HCT116 (cell line): Measurements from ENCODE around the gene IQSEC3. TPM values are rescaled to one million over a fixed set of nuclear protein-coding genes. Genes with fewer than 3 reads are reported as not detected.

ENCODE experiments used
- ATAC-seq: fragments of 200-7000 bp; cut with Tn5 transposase; 2 replicates; pipeline ENCODE4 v1.9.1; 2020; ENCODE audit warnings: mild to moderate bottlenecking, moderate library complexity
- BruUV-seq: library from RNA; stranded (reverse); fragments of 400-500 nt; replicated peaks from 2 replicates; lab custom pipeline; 2021; lab: Mats Ljungman, UMichigan
- CTCF ChIA-PET: fragments of 300-600 bp; sonication (Branson Sonifier 250); formaldehyde crosslinking; loops from one replicate; lab custom pipeline; 2021; ENCODE audit warnings: antibody characterized with exemption; lab: Charles Lee
- POLR2A ChIA-PET: fragments of 300-600, 350-600 bp; sonication (Branson Sonifier 250); formaldehyde crosslinking; loops from one replicate; lab custom pipeline; 2021; ENCODE audit warnings: antibody characterized with exemption; lab: Charles Lee
- RAD21 ChIA-PET, 2 experiments: fragments of 300-600 bp; sonication (Branson Sonifier 250); formaldehyde crosslinking; loops; one replicate each; lab custom pipeline; 2023; ENCODE audit warnings: low total read pairs in 2 of 2; ENCODE audit not compliant: uncharacterized antibody in 2 of 2, unreplicated experiment in 2 of 2, low non-redundant PET in 1 of 2; lab: Charles Lee
- DNase-seq: peaks from one replicate; pipeline ENCODE4 v3.0.0-alpha.2; 2010; ENCODE audit warnings: low read depth, low spot score
- H2AFZ ChIP-seq: fragments of 200-600 bp; shearing (Covaris generic), sonication (generic); 2 replicates; pipeline ENCODE4 v1.6.1; 2017; ENCODE audit warnings: low read depth, mixed run types, mixed read lengths, antibody characterized with exemption, low read length; ENCODE audit not compliant: poor library complexity, severe bottlenecking
- H3K27ac ChIP-seq: 2 replicates; pipeline ENCODE4 v1.5.1; 2012; ENCODE audit warnings: low read depth, low read length
- H3K27me3 ChIP-seq: fragments of 200-600 bp; sonication (generic); 2 replicates; pipeline ENCODE4 v1.6.1; 2016; ENCODE audit warnings: mixed run types, low read length, mixed read lengths; ENCODE audit not compliant: insufficient read depth
- H3K36me3 ChIP-seq, 2 experiments: fragments of 200-500 bp in 1 of 2; fragments of 200-600 bp in 1 of 2; sonication (Bioruptor generic) in 1 of 2; sonication (generic) in 1 of 2; 2 replicates each; pipeline versions ENCODE4 v1.5.1 to v1.6.1; 2014 to 2016; ENCODE audit warnings: low read length in 2 of 2, inconsistent platforms in 1 of 2, mixed read lengths in 1 of 2, mixed run types in 1 of 2; ENCODE audit not compliant: insufficient read depth in 2 of 2, control insufficient read depth in 1 of 2
- H3K4me1 ChIP-seq, 2 experiments: fragments of 200-600 bp in 1 of 2; sonication (generic) in 1 of 2; 2 replicates each; pipeline versions ENCODE4 v1.5.1 to v1.6.1; 2012 to 2017; ENCODE audit warnings: low read length in 2 of 2, inconsistent platforms in 1 of 2, mild to moderate bottlenecking in 1 of 2, mixed read lengths in 1 of 2, mixed run types in 1 of 2, moderate library complexity in 1 of 2; ENCODE audit not compliant: insufficient read depth in 2 of 2, control insufficient read depth in 1 of 2
- H3K4me2 ChIP-seq: fragments of 200-600 bp; sonication (generic); 2 replicates; pipeline ENCODE4 v1.6.1; 2017; ENCODE audit warnings: mixed run types, low read length, mixed read lengths
- H3K4me3 ChIP-seq, 2 experiments: fragments of 200-600 bp in 1 of 2; sonication (generic) in 1 of 2; replicated peaks in 1 of 2; 2 replicates each; pipeline ENCODE4 v1.5.1; 2011 to 2016; ENCODE audit warnings: low read length in 2 of 2, control low read depth in 1 of 2, low read depth in 1 of 2, mild to moderate bottlenecking in 1 of 2, mixed read lengths in 1 of 2, mixed run types in 1 of 2
- H3K79me2 ChIP-seq: fragments of 200-600 bp; sonication (generic); 2 replicates; pipeline ENCODE4 v1.6.1; 2017; ENCODE audit warnings: mild to moderate bottlenecking, mixed run types, low read length, moderate library complexity, mixed read lengths; ENCODE audit not compliant: insufficient read depth
- H3K9ac ChIP-seq: fragments of 200-600 bp; sonication (generic); 2 replicates; pipeline ENCODE4 v1.6.1; 2016; ENCODE audit warnings: low read length, mixed read lengths
- H3K9me2 ChIP-seq: fragments of 200-600 bp; sonication (generic), shearing (Covaris generic); 2 replicates; pipeline ENCODE4 v1.6.1; 2017; ENCODE audit warnings: mixed run types, mild to moderate bottlenecking, moderate library complexity; ENCODE audit not compliant: insufficient read depth
- H3K9me3 ChIP-seq, 2 experiments: fragments of 200-500 bp in 1 of 2; fragments of 200-600 bp in 1 of 2; sonication (Bioruptor generic) in 1 of 2; sonication (generic) in 1 of 2; 2 replicates each; pipeline ENCODE4 v1.6.1; 2014 to 2017; ENCODE audit warnings: low read length in 2 of 2, mixed read lengths in 2 of 2, inconsistent platforms in 1 of 2, low read depth in 1 of 2, mild to moderate bottlenecking in 1 of 2, mixed run types in 1 of 2, moderate library complexity in 1 of 2; ENCODE audit not compliant: control insufficient read depth in 1 of 2, insufficient read depth in 1 of 2
- H4K20me1 ChIP-seq: fragments of 200-600 bp; sonication (generic), shearing (Covaris generic); 2 replicates; pipeline ENCODE4 v1.6.1; 2017; ENCODE audit warnings: mixed run types, mild to moderate bottlenecking, moderate library complexity; ENCODE audit not compliant: insufficient read depth
- CBX3 ChIP-seq: IDR thresholded peaks from 2 replicates; pipeline ENCODE4 v1.6.1; 2012; ENCODE audit warnings: low read depth
- CEBPB ChIP-seq: IDR thresholded peaks from 2 replicates; pipeline ENCODE4 v1.6.1; 2012; ENCODE audit warnings: low read depth
- EGR1 ChIP-seq: IDR thresholded peaks from 2 replicates; pipeline ENCODE4 v1.6.1; 2012; ENCODE audit warnings: low read depth
- ELF1 ChIP-seq: IDR thresholded peaks from 2 replicates; pipeline ENCODE4 v1.6.1; 2012; ENCODE audit warnings: low read depth, borderline replicate concordance
- EZH2 ChIP-seq: fragments of 200-600 bp; sonication (generic); IDR thresholded peaks from 2 replicates; pipeline ENCODE4 v1.6.1; 2017; ENCODE audit warnings: antibody characterized with exemption, mixed run types
- EZH2phosphoT487 ChIP-seq: fragments of 200-600 bp; IDR thresholded peaks from 2 replicates; pipeline ENCODE4 v1.6.1; 2018; ENCODE audit warnings: antibody characterized with exemption, borderline replicate concordance
- FOSL1 ChIP-seq: IDR thresholded peaks from 2 replicates; pipeline ENCODE4 v1.6.1; 2012; ENCODE audit warnings: low read depth
- JUND ChIP-seq: IDR thresholded peaks from 2 replicates; pipeline ENCODE4 v1.6.1; 2012
- POLR2AphosphoS5 ChIP-seq: IDR thresholded peaks from 2 replicates; pipeline ENCODE4 v1.6.1; 2011; ENCODE audit warnings: mild to moderate bottlenecking, low read depth, low read length, moderate library complexity
- RAD21 ChIP-seq: IDR thresholded peaks from 2 replicates; pipeline ENCODE4 v1.6.1; 2012; ENCODE audit warnings: low read depth, mild to moderate bottlenecking
- SRF ChIP-seq: IDR thresholded peaks from 2 replicates; pipeline ENCODE4 v1.6.1; 2012; ENCODE audit warnings: low read depth
- TCF7L2 ChIP-seq: IDR thresholded peaks from 2 replicates; pipeline ENCODE4 v1.7.0; 2011; ENCODE audit warnings: borderline replicate concordance, inconsistent platforms; ENCODE audit not compliant: insufficient read depth, insufficient read length; ENCODE audit errors: extremely low read depth
- YY1 ChIP-seq: IDR thresholded peaks from 2 replicates; pipeline ENCODE4 v1.6.1; 2011; ENCODE audit warnings: low read length, low read depth, moderate library complexity, mild to moderate bottlenecking; ENCODE audit not compliant: insufficient replicate concordance; ENCODE audit errors: extremely low read depth
- ZFX ChIP-seq: fragments of 450-650 bp; IDR thresholded peaks from 2 replicates; pipeline ENCODE4 v1.6.1; 2017
- ZNF274 ChIP-seq: fragments of 200-500 bp; sonication (Bioruptor generic); IDR thresholded peaks from 2 replicates; pipeline ENCODE4 v1.6.1; 2014; ENCODE audit warnings: mild to moderate bottlenecking, low read depth, low read length, inconsistent platforms
- intact Hi-C: fragments of 100-400 bp; cut with micrococcal nuclease; formaldehyde crosslinking; loops from 2 replicates; pipeline ENCODE4 v1.10.0; 2022
- total RNA-seq: library from RNA; stranded (reverse); gene quantifications from one replicate; pipeline ENCODE4 v1.2.1, GENCODE V29; 2021; ENCODE audit not compliant: unreplicated experiment
- TF ChIP-seq, protein P1 (sequence below): IDR thresholded peaks from 2 replicates; pipeline ENCODE4 v1.6.1; 2012
- TF ChIP-seq, protein P2 (sequence below), 3 experiments: fragments of 200-600 bp in 1 of 3; sonication (generic) in 1 of 3; IDR thresholded peaks in 2 of 3; conservative IDR thresholded peaks in 1 of 3; 2 replicates each; pipeline ENCODE4 v1.5.1; 2012 to 2017; ENCODE audit warnings: low read depth in 2 of 3, low read length in 2 of 3, antibody characterized with exemption in 1 of 3, borderline replicate concordance in 1 of 3, control low read depth in 1 of 3, mild to moderate bottlenecking in 1 of 3, mixed read lengths in 1 of 3, mixed run types in 1 of 3, moderate library complexity in 1 of 3; ENCODE audit not compliant: insufficient read depth in 1 of 3
- TF ChIP-seq, protein P3 (sequence below): IDR thresholded peaks from 2 replicates; pipeline ENCODE4 v1.6.1; 2012; ENCODE audit warnings: low read depth

The IQSEC3 gene
- total RNA-seq, 1 experiment from 2014 or later, result not detected

DNA sequence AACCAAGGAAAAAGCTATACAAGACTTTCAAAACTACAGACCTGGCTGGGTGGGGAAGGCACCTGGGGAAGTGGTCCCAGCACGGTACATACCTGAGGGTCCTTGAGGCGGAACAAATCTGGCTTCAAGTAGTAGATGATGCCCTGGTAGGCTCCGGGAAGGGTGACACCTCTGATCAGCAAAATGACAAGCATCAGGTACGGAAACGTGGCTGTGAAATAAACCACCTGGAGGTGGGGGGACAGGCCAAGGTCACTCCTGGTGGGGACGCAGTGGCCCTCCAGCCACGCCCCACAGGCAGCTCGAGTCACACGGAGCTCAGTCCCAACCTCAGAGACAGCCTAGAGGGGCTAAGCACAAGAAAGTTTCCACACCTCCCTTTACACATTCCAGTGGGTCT lies 132.1 kb downstream of the IQSEC3 start:
- ChIA-PET POLR2A (no interaction called here), CTCF (no interaction called here)

More for the DNA sequence above, 132.1 kb downstream of the IQSEC3 start:
- no peak for ATAC-seq
- H3K4me2 ChIP-seq, result no peak overlapping the region
- H3K27me3 ChIP-seq, result peaks cover 6% of the 10 kb centered on the region; the same call in 1 of the 2 replicates
- H3K36me3 ChIP-seq, result no peaks in the 10 kb centered on the region
- TF ChIP-seq JUND (no peak), EZH2 (no peak), TCF7L2 (no peak), ELF1 (no peak), CBX3 (no peak), YY1 (no peak), POLR2AphosphoS5 (no peak), CEBPB (no peak), FOSL1 (no peak), ZFX (no peak), EZH2phosphoT487 (no peak), ZNF274 (no peak), SRF (no peak), RAD21 (no peak), EGR1 (no peak)
- TF ChIP-seq, protein P1, sequence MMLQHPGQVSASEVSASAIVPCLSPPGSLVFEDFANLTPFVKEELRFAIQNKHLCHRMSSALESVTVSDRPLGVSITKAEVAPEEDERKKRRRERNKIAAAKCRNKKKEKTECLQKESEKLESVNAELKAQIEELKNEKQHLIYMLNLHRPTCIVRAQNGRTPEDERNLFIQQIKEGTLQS, result no peak
- TF ChIP-seq, protein P2, sequence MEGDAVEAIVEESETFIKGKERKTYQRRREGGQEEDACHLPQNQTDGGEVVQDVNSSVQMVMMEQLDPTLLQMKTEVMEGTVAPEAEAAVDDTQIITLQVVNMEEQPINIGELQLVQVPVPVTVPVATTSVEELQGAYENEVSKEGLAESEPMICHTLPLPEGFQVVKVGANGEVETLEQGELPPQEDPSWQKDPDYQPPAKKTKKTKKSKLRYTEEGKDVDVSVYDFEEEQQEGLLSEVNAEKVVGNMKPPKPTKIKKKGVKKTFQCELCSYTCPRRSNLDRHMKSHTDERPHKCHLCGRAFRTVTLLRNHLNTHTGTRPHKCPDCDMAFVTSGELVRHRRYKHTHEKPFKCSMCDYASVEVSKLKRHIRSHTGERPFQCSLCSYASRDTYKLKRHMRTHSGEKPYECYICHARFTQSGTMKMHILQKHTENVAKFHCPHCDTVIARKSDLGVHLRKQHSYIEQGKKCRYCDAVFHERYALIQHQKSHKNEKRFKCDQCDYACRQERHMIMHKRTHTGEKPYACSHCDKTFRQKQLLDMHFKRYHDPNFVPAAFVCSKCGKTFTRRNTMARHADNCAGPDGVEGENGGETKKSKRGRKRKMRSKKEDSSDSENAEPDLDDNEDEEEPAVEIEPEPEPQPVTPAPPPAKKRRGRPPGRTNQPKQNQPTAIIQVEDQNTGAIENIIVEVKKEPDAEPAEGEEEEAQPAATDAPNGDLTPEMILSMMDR (IDR thresholded peaks at IDR 0.05 in 2 of 3, conservative IDR thresholded peaks at IDR 0.05 in 1 of 3; ENCODE audit: borderline replicate concordance in 1 of 3, insufficient read depth in 1 of 3, low read depth in 2 of 3, low read length in 2 of 3), result no peak
- TF ChIP-seq, protein P3, sequence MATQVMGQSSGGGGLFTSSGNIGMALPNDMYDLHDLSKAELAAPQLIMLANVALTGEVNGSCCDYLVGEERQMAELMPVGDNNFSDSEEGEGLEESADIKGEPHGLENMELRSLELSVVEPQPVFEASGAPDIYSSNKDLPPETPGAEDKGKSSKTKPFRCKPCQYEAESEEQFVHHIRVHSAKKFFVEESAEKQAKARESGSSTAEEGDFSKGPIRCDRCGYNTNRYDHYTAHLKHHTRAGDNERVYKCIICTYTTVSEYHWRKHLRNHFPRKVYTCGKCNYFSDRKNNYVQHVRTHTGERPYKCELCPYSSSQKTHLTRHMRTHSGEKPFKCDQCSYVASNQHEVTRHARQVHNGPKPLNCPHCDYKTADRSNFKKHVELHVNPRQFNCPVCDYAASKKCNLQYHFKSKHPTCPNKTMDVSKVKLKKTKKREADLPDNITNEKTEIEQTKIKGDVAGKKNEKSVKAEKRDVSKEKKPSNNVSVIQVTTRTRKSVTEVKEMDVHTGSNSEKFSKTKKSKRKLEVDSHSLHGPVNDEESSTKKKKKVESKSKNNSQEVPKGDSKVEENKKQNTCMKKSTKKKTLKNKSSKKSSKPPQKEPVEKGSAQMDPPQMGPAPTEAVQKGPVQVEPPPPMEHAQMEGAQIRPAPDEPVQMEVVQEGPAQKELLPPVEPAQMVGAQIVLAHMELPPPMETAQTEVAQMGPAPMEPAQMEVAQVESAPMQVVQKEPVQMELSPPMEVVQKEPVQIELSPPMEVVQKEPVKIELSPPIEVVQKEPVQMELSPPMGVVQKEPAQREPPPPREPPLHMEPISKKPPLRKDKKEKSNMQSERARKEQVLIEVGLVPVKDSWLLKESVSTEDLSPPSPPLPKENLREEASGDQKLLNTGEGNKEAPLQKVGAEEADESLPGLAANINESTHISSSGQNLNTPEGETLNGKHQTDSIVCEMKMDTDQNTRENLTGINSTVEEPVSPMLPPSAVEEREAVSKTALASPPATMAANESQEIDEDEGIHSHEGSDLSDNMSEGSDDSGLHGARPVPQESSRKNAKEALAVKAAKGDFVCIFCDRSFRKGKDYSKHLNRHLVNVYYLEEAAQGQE, result no peak
- TF ChIP-seq, all 23 proteins: peak for 0
- no peak overlapping the region for H3K4me3 ChIP-seq
- no TSS peak for BruUV-seq
- no peaks in the 10 kb centered on the region for H3K9me3 ChIP-seq
- DNase-seq, result no peak
- no peaks in the 10 kb centered on the region for H4K20me1 ChIP-seq
- H3K9me2 ChIP-seq, result no peaks in the 10 kb centered on the region
- intact Hi-C loops, result no loop called here
- H3K27ac ChIP-seq, result no peak overlapping the region
- RAD21 ChIA-PET, result no interaction called here
- H3K4me1 ChIP-seq, result no peaks in the 10 kb centered on the region; a peak in 1 of 4 replicates
- H3K9ac ChIP-seq, result no peak overlapping the region
- H2AFZ ChIP-seq, result no peak overlapping the region
- no peaks in the 10 kb centered on the region for H3K79me2 ChIP-seq
